ENCODE measurements around the gene CUL4A.

DNA sequence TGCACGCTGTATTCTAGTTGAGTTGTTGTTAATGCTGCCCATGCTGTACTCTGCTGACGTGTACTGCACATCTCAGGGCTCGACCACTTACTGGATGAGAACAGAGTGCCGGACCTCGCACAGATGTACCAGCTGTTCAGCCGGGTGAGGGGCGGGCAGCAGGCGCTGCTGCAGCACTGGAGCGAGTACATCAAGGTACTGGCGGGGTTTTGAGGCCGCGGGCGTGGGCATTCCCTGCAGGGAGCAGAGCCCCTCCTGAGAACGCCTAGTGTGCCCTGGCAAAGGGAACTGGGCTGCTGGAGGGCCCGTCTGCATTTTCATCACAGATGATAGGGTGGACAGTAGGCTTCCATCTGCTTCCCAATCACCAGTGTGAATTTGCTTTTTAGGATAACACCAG, 29.9 kb downstream of the CUL4A start:
- TF ChIP-seq YY1 (tag by site-specific recombination; IDR thresholded peaks at IDR 0.05), result no peak
- TF ChIP-seq GFI1B (tag by site-specific recombination; IDR thresholded peaks at IDR 0.05), result no peak
- TF ChIP-seq, protein P1, sequence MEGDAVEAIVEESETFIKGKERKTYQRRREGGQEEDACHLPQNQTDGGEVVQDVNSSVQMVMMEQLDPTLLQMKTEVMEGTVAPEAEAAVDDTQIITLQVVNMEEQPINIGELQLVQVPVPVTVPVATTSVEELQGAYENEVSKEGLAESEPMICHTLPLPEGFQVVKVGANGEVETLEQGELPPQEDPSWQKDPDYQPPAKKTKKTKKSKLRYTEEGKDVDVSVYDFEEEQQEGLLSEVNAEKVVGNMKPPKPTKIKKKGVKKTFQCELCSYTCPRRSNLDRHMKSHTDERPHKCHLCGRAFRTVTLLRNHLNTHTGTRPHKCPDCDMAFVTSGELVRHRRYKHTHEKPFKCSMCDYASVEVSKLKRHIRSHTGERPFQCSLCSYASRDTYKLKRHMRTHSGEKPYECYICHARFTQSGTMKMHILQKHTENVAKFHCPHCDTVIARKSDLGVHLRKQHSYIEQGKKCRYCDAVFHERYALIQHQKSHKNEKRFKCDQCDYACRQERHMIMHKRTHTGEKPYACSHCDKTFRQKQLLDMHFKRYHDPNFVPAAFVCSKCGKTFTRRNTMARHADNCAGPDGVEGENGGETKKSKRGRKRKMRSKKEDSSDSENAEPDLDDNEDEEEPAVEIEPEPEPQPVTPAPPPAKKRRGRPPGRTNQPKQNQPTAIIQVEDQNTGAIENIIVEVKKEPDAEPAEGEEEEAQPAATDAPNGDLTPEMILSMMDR (tag by site-specific recombination; IDR thresholded peaks at IDR 0.05), result no peak
- TF ChIP-seq ZBTB20 (tag by site-specific recombination; IDR thresholded peaks at IDR 0.05), result no peak
- TF ChIP-seq MYNN (tag by site-specific recombination; IDR thresholded peaks at IDR 0.05; ENCODE audit: borderline replicate concordance), result no peak
- TF ChIP-seq ZNF768 (tag by site-specific recombination; IDR thresholded peaks at IDR 0.05), result no peak
- no peak for TF ChIP-seq ZNF274 (IDR thresholded peaks at IDR 0.05; ENCODE audit: low read length)
- TF ChIP-seq ZNF274 (tag by site-specific recombination; IDR thresholded peaks at IDR 0.05; ENCODE audit: borderline replicate concordance), result no peak
- TF ChIP-seq, protein P2, sequence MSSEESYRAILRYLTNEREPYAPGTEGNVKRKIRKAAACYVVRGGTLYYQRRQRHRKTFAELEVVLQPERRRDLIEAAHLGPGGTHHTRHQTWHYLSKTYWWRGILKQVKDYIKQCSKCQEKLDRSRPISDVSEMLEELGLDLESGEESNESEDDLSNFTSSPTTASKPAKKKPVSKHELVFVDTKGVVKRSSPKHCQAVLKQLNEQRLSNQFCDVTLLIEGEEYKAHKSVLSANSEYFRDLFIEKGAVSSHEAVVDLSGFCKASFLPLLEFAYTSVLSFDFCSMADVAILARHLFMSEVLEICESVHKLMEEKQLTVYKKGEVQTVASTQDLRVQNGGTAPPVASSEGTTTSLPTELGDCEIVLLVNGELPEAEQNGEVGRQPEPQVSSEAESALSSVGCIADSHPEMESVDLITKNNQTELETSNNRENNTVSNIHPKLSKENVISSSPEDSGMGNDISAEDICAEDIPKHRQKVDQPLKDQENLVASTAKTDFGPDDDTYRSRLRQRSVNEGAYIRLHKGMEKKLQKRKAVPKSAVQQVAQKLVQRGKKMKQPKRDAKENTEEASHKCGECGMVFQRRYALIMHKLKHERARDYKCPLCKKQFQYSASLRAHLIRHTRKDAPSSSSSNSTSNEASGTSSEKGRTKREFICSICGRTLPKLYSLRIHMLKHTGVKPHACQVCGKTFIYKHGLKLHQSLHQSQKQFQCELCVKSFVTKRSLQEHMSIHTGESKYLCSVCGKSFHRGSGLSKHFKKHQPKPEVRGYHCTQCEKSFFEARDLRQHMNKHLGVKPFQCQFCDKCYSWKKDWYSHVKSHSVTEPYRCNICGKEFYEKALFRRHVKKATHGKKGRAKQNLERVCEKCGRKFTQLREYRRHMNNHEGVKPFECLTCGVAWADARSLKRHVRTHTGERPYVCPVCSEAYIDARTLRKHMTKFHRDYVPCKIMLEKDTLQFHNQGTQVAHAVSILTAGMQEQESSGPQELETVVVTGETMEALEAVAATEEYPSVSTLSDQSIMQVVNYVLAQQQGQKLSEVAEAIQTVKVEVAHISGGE (tag by site-specific recombination; conservative IDR thresholded peaks at IDR 0.05; ENCODE audit: low read depth), result no peak
- no peak for TF ChIP-seq GLIS1 (tag by site-specific recombination; IDR thresholded peaks at IDR 0.05)
- TF ChIP-seq, protein P3, sequence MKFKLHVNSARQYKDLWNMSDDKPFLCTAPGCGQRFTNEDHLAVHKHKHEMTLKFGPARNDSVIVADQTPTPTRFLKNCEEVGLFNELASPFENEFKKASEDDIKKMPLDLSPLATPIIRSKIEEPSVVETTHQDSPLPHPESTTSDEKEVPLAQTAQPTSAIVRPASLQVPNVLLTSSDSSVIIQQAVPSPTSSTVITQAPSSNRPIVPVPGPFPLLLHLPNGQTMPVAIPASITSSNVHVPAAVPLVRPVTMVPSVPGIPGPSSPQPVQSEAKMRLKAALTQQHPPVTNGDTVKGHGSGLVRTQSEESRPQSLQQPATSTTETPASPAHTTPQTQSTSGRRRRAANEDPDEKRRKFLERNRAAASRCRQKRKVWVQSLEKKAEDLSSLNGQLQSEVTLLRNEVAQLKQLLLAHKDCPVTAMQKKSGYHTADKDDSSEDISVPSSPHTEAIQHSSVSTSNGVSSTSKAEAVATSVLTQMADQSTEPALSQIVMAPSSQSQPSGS (tag by site-specific recombination; IDR thresholded peaks at IDR 0.05; ENCODE audit: low read depth), result no peak
- no peak for TF ChIP-seq ZBTB8A (tag by site-specific recombination; IDR thresholded peaks at IDR 0.05)
- no peak for TF ChIP-seq ZNF311 (tag by site-specific recombination; IDR thresholded peaks at IDR 0.05; ENCODE audit: borderline replicate concordance)
- no peak for TF ChIP-seq ZNF660 (tag by site-specific recombination; IDR thresholded peaks at IDR 0.05)
- TF ChIP-seq ZNF837 (tag by site-specific recombination; IDR thresholded peaks at IDR 0.05), result no peak
